ENCODE results near the gene ANKRD10.

DNA sequence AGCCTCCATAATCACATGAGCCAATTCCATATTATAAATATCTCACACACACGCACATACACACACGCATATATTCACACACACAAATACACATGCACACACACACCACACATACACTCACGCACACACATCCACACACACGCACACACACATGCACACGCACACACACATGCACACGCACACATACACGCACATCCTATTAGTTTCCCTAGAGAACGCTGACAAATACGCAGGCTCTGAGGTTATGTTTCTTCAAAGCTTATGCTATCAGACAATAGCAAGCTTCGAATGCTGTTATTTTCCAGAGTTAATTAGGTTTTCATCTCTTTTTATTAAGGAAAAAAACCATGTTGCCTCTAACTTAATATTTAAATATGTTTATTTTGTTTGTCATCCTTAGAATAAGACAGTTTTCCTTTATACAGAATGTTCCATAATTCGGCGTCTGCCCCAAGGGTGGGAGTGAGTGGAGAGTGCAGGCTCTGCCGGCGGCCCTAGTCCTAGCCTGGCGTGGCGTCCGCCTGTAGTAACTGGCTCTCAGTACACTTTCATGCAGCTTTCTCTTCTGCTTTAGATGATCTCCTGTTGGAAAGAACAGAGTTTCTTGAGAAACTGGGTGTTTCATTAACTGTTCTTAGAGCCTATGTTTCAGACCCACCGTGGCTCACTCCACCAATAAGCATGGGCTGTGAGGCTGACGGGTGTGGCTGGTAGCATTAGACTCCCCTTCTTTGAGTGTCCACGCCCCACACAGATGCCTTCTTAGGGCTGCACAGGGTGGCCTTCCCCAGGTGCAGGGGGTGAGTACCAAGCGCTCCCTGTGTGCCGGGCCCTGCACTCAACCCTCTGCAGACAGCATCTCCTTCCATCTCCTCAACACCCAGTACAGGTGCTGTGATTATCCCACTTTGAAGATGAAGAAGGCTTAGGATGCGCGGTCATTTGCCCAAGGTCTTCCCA is 30.4 kb upstream of the ANKRD10 start:
- no peak for TF ChIP-seq CEBPB (IDR thresholded peaks at IDR 0.05)
- TF ChIP-seq EGR1 (IDR thresholded peaks at IDR 0.05), result no peak
- TF ChIP-seq YY1 (IDR thresholded peaks at IDR 0.05; ENCODE audit: low read depth), result no peak
- TF ChIP-seq EP300 (IDR thresholded peaks at IDR 0.05; ENCODE audit: borderline replicate concordance), result no peak
- no peak for TF ChIP-seq TEAD4 (IDR thresholded peaks at IDR 0.05)
